ENCODE measurements around the gene MLEC.

Gene MLEC

GRCh38 chr12:120740871-120741270 is 53.9 kb downstream of the MLEC start:
- TF ChIP-seq CTCF (IDR thresholded peaks at IDR 0.05; ENCODE audit: low read depth, low read length), result no peak
- DNase-seq (ENCODE audit: extremely low read depth, low read depth), result no peak

DNA sequence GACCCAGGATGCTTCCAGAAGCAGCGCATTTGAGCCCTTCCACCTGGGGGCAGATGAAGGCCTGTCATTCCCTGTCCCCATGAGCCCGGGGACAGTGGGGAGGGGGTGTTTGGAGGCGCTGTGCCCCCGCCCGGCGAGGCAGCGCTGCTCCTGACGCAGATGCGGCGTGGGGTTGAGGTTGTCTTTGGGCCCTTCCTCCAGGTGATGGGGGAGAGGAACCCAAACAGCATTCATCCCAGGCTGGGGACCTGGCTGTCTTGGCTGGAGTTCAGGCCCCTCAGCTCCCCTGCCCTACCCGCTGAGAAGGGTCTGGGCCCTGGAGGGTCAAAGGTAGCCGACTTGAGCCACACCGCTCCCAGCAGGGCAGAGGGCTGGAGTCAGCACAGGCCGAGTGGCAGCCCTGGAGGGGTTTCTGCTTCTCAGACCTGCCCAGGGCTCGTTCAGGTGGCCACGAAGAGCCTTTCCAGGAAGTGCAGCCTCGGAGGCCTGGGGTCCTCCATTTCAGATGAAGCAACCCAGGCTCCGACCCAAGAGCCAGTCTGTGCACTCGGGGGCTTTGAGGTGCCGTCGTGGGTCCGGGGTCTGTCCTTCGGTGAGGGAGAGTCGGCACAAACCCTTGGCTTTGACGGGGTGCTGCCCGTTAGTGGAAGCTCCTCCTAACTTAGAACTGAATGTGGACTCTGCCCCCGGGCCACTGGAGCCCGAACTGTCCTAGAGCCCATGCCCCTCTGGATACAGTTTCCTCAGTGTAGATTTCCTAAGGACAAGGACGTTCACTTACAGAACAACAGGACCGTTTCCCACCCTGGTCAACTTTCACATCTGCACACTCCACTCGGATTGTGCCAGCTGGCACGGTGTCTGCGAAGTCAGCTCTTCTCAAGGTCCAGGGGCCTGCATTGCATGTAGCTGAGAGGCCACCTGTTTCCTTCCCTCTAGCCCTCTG is 54.8 kb downstream of the MLEC start:
- no peak for DNase-seq (ENCODE audit: extremely low read depth, low read depth)
- no peak for TF ChIP-seq CTCF (IDR thresholded peaks at IDR 0.05; ENCODE audit: low read depth, low read length)

- DNase-seq (ENCODE audit: extremely low read depth, low read depth), result no peak
- no peak for TF ChIP-seq CTCF (IDR thresholded peaks at IDR 0.05; ENCODE audit: low read depth, low read length)
These were observed 58.1 kb downstream of the MLEC start for GRCh38 chr12:120744922-120745493.

DNA sequence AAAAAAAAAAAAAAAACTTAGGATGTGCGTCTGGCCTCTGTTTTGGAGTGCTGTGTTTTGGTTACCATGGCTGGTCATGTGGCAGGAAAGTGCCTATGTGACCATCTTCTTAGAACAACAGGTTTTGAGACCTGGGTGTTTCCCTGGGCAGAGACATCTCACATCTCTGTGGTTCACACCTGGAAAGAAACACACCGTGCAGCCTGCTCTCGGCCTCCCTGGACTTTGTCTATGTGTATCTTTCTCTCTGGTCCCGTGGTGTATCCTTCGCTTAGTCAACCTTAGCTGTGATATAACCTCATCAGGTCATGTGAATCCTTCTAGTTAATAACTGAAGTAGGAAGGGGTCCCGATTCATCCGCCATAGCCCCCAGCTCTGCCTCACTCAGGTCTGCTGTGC is 61.3 kb downstream of the MLEC start:
- TF ChIP-seq CTCF (IDR thresholded peaks at IDR 0.05; ENCODE audit: low read depth, low read length), result no peak
- DNase-seq (ENCODE audit: extremely low read depth, low read depth), result no peak

GRCh38 chr12:120749256-120749655 is 62.3 kb downstream of the MLEC start:
- no peak for DNase-seq (ENCODE audit: extremely low read depth, low read depth)
- TF ChIP-seq CTCF (IDR thresholded peaks at IDR 0.05; ENCODE audit: low read depth, low read length), result no peak

- no peak for TF ChIP-seq CTCF (IDR thresholded peaks at IDR 0.05; ENCODE audit: low read depth, low read length)
These were observed 63.9 kb downstream of the MLEC start for GRCh38 chr12:120750806-120751205.

DNA sequence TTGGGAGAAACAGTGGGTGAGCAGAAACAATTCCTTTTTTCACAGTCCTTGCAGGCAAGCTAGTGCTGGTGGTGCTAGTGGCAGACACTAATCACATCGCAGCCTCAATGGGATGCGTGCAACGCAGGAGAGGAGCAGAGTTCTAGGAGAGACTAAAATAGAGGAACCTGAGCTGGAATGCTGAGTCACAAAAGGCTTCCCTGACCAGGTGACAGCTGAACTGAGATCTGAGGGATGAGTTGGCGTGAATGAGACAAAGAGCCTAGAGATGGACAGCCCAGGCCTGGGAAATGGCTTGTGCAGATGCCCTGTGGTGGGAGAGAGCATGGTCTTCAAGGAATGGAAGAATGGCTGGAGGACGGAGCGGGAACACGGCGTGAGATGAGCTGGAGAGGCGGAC is 64.4 kb downstream of the MLEC start:
- no peak for TF ChIP-seq CTCF (IDR thresholded peaks at IDR 0.05; ENCODE audit: low read depth, low read length)
- no peak for DNase-seq (ENCODE audit: extremely low read depth, low read depth)

More at GRCh38 chr12:120750806-120751205, 63.9 kb downstream of the MLEC start:
- no peak for DNase-seq (ENCODE audit: extremely low read depth, low read depth)

Data from AG09319 (cell line).